ENCODE measurements around the gene KMT2B.

The KMT2B gene

DNA sequence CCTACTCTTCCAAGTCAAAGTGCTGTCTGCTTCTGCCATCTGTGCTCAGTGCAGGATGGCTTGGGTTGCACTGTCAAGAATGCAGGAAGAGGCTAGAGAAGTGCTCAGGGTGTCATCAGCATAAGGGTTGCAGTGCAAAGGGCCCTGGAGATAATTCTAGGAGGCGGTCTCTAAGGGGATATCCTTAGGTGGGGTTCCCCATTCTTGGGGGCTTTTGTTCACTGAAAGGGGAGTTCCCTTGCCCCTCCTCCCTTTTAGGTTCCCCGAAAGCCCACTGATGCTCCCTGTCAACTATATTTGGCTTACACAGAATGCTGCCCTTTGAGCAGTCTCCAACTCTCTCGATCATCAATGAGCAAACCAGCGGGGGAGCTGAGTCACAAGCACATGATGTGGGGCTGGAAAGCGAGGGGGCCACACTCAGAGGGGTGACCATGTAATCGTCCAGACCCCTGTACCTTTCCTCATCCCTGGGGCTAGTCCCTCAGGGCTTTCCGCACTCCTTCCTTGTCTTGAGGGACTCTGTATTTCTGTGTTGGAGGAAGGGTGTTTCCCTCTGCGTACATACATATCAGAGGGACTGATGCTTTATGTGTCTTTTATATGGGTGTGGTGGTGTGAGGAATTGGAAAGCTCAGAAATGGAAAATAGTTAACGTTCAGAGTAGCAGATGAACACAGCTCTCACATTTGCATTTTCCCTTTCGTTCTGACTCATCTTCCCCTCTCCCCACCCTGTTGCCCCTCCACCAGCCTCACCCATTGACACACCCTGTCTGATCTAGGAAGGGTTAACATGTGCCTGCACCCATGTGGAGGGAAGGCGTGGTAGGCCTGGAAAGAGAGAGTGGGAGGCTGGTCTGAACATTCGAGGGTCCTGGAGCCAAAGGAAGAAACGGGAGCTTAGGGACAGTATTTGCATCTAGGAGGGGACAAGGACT is 6.7 kb upstream of the KMT2B start:
- DNase-seq (ENCODE audit: low read depth, low spot score): no peak
- H3K4me3 ChIP-seq (ENCODE audit: low read depth, low read length): no peak overlapping the region
- ChIA-PET POLR2A (interaction anchor here (0.6 to 1.7 kb wide), 3 partner anchors 8 to 710 kb away, joined by 3 to 5 read pairs (median 4); no protein-coding TSS in a partner anchor), CTCF (interaction anchor here (0.8 to 5.4 kb wide), 5 partner anchors 9 to 162 kb away, joined by 3 to 23 read pairs (median 4); no protein-coding TSS in a partner anchor)
- TF ChIP-seq, protein P1, sequence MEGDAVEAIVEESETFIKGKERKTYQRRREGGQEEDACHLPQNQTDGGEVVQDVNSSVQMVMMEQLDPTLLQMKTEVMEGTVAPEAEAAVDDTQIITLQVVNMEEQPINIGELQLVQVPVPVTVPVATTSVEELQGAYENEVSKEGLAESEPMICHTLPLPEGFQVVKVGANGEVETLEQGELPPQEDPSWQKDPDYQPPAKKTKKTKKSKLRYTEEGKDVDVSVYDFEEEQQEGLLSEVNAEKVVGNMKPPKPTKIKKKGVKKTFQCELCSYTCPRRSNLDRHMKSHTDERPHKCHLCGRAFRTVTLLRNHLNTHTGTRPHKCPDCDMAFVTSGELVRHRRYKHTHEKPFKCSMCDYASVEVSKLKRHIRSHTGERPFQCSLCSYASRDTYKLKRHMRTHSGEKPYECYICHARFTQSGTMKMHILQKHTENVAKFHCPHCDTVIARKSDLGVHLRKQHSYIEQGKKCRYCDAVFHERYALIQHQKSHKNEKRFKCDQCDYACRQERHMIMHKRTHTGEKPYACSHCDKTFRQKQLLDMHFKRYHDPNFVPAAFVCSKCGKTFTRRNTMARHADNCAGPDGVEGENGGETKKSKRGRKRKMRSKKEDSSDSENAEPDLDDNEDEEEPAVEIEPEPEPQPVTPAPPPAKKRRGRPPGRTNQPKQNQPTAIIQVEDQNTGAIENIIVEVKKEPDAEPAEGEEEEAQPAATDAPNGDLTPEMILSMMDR (IDR thresholded peaks at IDR 0.05; ENCODE audit: insufficient read depth, low read length, missing control alignments): no peak

DNA sequence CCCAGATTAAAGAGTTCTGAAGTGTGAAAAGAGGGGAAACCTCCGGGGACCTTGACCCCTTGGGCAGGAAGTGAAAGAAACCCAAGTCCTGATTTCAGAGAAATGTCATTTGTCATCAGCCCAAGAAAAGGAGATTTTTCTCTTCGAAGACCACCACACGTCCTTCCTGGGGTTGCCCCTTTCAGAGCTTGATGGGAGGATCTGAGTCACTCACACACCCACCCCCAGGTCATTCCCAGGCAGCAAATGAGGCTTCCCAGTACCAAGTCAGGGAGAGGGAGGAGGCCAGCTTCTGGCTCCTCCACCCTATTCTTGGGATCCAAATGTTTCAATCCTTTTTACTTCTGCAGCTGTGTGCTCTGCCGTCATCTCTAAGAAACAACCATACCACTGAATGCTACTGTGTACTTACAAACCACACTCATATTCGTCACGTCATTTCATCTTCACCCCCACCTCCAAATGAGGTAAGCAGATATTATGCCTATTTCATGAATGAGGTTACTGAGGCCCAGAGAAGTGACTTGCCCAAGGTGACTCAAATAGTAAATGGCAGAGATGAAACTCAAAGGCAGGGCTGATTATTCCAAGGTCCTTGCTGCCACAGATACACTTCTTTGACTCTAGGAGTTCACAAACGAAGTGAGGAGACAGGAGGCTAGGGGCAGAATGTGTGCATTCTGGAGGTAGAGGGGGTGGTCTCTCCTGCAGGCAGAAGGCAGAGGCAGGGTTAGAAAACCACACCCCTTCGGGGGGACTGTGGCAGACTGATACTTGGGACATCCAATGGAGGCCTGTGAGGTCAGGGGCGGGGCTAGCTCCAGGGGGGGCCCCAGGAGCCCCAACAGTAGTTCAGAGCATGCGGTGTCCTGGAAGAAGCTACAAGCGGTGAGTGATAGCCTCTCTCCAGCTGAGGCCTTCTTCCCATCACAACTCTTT is 5.0 kb upstream of the KMT2B start:
- TF ChIP-seq, protein P1 (IDR thresholded peaks at IDR 0.05; ENCODE audit: insufficient read depth, low read length, missing control alignments): no peak
- POLR2A ChIA-PET: interaction anchor here (1.7 kb wide), 1 partner anchor 10 kb away, joined by 4 read pairs; no protein-coding TSS in a partner anchor
- no peak overlapping the region for H3K4me3 ChIP-seq (ENCODE audit: low read depth, low read length)
- no peak for DNase-seq (ENCODE audit: low read depth, low spot score)
- CTCF ChIA-PET: interaction anchor here (1.0 to 5.4 kb wide), 3 partner anchors 8 to 164 kb away, joined by 3 to 23 read pairs (median 19); partner anchors contain the start of gene ZBTB32

DNA sequence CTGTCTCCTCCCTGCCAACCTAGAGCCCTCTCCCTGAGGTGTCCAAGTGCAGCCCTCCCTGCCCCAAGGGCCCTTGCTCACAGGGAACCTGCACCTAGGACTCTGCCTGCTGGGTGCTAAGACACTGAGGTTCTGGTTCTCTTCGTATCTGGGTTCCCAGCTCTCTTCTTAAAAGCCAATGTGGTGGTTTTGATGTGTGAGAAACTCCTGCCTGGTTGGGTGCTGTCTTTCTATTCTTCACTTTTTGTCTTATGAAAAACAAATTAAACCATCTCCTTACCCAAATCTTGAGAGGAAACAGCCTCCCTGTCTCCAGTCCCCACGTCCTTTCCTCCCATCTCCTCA is 4.3 kb upstream of the KMT2B start:
- no peak overlapping the region for H3K4me3 ChIP-seq (ENCODE audit: low read depth, low read length)
- ChIA-PET CTCF (interaction anchor here (1.0 to 5.4 kb wide), 3 partner anchors 9 to 165 kb away, joined by 3 to 23 read pairs (median 19); partner anchors contain the start of gene ZBTB32), POLR2A (no interaction called here)
- TF ChIP-seq, protein P1 (IDR thresholded peaks at IDR 0.05; ENCODE audit: insufficient read depth, low read length, missing control alignments): no peak
- no peak for DNase-seq (ENCODE audit: low read depth, low spot score)

DNA sequence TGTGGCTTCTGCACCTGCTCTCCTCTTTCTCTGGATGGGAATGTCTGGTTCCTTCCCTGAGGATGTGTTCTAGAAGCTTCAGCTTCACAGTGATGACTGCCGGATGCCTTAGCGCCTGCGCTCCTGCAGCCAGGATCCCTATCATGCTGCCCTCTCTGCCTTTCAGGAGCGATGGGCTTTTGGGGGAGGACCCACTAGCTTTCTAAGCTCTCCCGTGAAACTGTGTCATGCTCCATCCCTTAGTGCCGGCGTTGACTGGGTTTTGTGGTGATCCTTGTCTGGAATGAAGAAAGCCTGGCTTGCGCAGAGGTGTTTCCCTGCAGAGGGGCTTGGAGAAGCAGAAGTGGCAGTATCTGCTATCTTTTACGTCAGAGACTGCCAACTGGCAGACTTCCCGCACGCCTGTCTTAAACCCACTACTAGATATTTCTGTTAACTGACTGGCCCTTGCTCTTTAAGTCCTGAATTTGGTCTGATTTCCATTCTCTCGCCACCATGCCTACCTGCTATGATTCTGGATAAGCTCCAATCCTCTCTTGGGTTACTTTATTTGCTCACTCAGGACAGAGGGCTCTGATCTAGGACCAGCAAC is 3.8 kb upstream of the KMT2B start:
- POLR2A ChIA-PET: no interaction called here
- DNase-seq (ENCODE audit: low read depth, low spot score): no peak
- H3K4me3 ChIP-seq (ENCODE audit: low read depth, low read length): no peak overlapping the region
- TF ChIP-seq, protein P1 (IDR thresholded peaks at IDR 0.05; ENCODE audit: insufficient read depth, low read length, missing control alignments): no peak
- CTCF ChIA-PET: interaction anchor here (0.8 to 5.4 kb wide), 6 partner anchors 9 to 165 kb away, joined by 3 to 23 read pairs (median 10); partner anchors contain the start of gene ZBTB32

DNA sequence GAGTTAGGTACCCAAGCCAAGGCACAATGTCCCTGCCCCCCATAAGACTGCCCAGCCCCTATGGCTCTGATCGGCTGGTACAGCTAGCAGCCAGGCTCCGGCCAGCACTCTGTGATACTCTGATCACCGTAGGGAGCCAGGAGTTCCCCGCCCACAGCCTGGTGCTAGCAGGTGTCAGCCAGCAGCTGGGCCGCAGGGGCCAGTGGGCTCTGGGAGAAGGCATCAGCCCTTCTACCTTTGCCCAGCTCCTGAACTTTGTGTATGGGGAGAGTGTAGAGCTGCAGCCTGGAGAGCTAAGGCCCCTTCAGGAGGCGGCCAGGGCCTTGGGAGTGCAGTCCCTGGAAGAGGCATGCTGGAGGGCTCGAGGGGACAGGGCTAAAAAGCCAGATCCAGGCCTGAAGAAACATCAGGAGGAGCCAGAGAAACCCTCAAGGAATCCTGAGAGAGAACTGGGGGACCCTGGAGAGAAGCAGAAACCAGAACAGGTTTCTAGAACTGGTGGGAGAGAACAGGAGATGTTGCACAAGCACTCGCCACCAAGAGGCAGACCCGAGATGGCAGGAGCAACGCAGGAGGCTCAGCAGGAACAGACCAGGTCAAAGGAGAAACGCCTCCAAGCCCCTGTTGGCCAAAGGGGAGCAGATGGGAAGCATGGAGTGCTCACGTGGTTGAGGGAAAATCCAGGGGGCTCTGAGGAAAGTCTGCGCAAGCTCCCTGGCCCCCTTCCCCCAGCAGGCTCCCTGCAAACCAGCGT is 3.0 kb upstream of the KMT2B start:
- POLR2A ChIA-PET: no interaction called here
- CTCF ChIA-PET: interaction anchor here (0.8 to 5.4 kb wide), 10 partner anchors 10 to 166 kb away, joined by 3 to 23 read pairs (median 4); partner anchors contain the start of genes LIN37 and ZBTB32
- TF ChIP-seq, protein P1 (IDR thresholded peaks at IDR 0.05; ENCODE audit: insufficient read depth, low read length, missing control alignments): no peak
- no peak for DNase-seq (ENCODE audit: low read depth, low spot score)
- H3K4me3 ChIP-seq (ENCODE audit: low read depth, low read length): no peak overlapping the region
